Stimulated activated CD8-positive, alpha-beta memory T cell treated with anti-CD3 and anti-CD28 coated beads, Interleukin-15, amount 100 ng/mL, for 48 hours (primary cell): ENCODE results near the gene ZFYVE28.

Experiments used
- DNase-seq, 2 donors: peaks; one replicate each; pipeline ENCODE4 v3.0.0-alpha.2; 2020; ENCODE audit warnings: low read depth in 2 of 2

Gene ZFYVE28

GRCh38 chr4:2428496-2429213, 10.2 kb upstream of the ZFYVE28 start:
- DNase-seq, result no peak

- DNase-seq, result no peak
These were observed 9.2 kb upstream of the ZFYVE28 start for GRCh38 chr4:2427383-2428334.

- no peak for DNase-seq
These were observed 8.3 kb upstream of the ZFYVE28 start for GRCh38 chr4:2426711-2427275.

- DNase-seq, result no peak
These were observed 7.6 kb upstream of the ZFYVE28 start for GRCh38 chr4:2426069-2426397.

GRCh38 chr4:2425386-2426068, 7.1 kb upstream of the ZFYVE28 start:
- DNase-seq, result no peak

GRCh38 chr4:2424581-2424980, 6.1 kb upstream of the ZFYVE28 start:
- no peak for DNase-seq

- DNase-seq, result no peak
These were observed 5.2 kb upstream of the ZFYVE28 start for GRCh38 chr4:2423695-2424094.

GRCh38 chr4:2423066-2423465, 4.6 kb upstream of the ZFYVE28 start:
- DNase-seq, result no peak

GRCh38 chr4:2421928-2422327, 3.5 kb upstream of the ZFYVE28 start:
- no peak for DNase-seq

GRCh38 chr4:2419814-2420213, 1.4 kb upstream of the ZFYVE28 start:
- no peak for DNase-seq

- peak; percentile 96 to 98 for DNase-seq
These were observed 466 bp upstream of the ZFYVE28 start, which contains the start of gene CFAP99 for GRCh38 chr4:2418650-2419571. CFAP99 (plus strand) TSS chr4:2418955.

GRCh38 chr4:2417226-2417764, 1.1 kb downstream of the ZFYVE28 start:
- DNase-seq, result no peak

GRCh38 chr4:2416564-2417225, 1.8 kb downstream of the ZFYVE28 start:
- no peak for DNase-seq

- DNase-seq, result no peak
These were observed 2.4 kb downstream of the ZFYVE28 start for GRCh38 chr4:2415881-2416563.

- DNase-seq, result no peak
These were observed 3.2 kb downstream of the ZFYVE28 start for GRCh38 chr4:2415213-2415612.

- DNase-seq, result no peak
These were observed 4.4 kb downstream of the ZFYVE28 start for GRCh38 chr4:2413821-2414610.

- DNase-seq, result peak; percentile 81 to 88
These were observed 5.3 kb downstream of the ZFYVE28 start for GRCh38 chr4:2412885-2413716.

GRCh38 chr4:2412534-2412884, 5.9 kb downstream of the ZFYVE28 start:
- DNase-seq, result peak; percentile 63 to 65
